Trophoblast cell (in vitro differentiated cells and primary cell): ENCODE measurements around the gene PNKP.

ENCODE experiments used
- DNase-seq, 2 donors: peaks; one replicate each; pipeline ENCODE4 v3.0.0-alpha.2; 2016
- H2AFZ ChIP-seq: 2 replicates; pipeline ENCODE4 v1.6.1; 2013; ENCODE audit warnings: low read length, moderate library complexity, mild to moderate bottlenecking; ENCODE audit not compliant: insufficient read depth, poor library complexity
- H2AK5ac ChIP-seq: 2 replicates; pipeline ENCODE4 v1.6.1; 2013; ENCODE audit warnings: mild to moderate bottlenecking, low read length
- H2BK120ac ChIP-seq: 2 replicates; pipeline ENCODE4 v1.6.1; 2013; ENCODE audit warnings: low read length, mild to moderate bottlenecking, moderate library complexity; ENCODE audit not compliant: insufficient read depth, poor library complexity
- H2BK12ac ChIP-seq: 2 replicates; pipeline ENCODE4 v1.6.1; 2013; ENCODE audit warnings: mild to moderate bottlenecking, low read length, moderate library complexity
- H2BK5ac ChIP-seq: 2 replicates; pipeline ENCODE4 v1.6.1; 2013; ENCODE audit warnings: low read length, low read depth, moderate library complexity, mild to moderate bottlenecking; ENCODE audit not compliant: poor library complexity
- H3K14ac ChIP-seq: 2 replicates; pipeline ENCODE4 v1.6.1; 2013; ENCODE audit warnings: mild to moderate bottlenecking, low read length
- H3K18ac ChIP-seq: 2 replicates; pipeline ENCODE4 v1.6.1; 2013; ENCODE audit warnings: mild to moderate bottlenecking, low read length
- H3K23ac ChIP-seq: 2 replicates; pipeline ENCODE4 v1.6.1; 2013; ENCODE audit warnings: low read length
- H3K27ac ChIP-seq: 2 replicates; pipeline ENCODE4 v1.5.1; 2013; ENCODE audit warnings: low read depth, mild to moderate bottlenecking, inconsistent platforms, low read length, moderate library complexity
- H3K27me3 ChIP-seq: 2 replicates; pipeline ENCODE4 v1.6.1; 2013; ENCODE audit warnings: inconsistent platforms, mild to moderate bottlenecking, low read length, moderate library complexity; ENCODE audit not compliant: insufficient read depth
- H3K36me3 ChIP-seq, 2 experiments: 1 replicate in 1 of 2; 2 replicates in 1 of 2; pipeline ENCODE4 v1.6.1; 2013; ENCODE audit warnings: low read length in 2 of 2, mild to moderate bottlenecking in 2 of 2, moderate library complexity in 1 of 2; ENCODE audit not compliant: insufficient read depth in 2 of 2, control insufficient read depth in 1 of 2
- H3K4ac ChIP-seq: 2 replicates; pipeline ENCODE4 v1.6.1; 2013; ENCODE audit warnings: low read depth, mild to moderate bottlenecking, low read length, moderate library complexity
- H3K4me1 ChIP-seq, 2 experiments: 1 replicate in 1 of 2; 2 replicates in 1 of 2; pipeline ENCODE4 v1.6.1; 2013; ENCODE audit warnings: low read length in 2 of 2, mild to moderate bottlenecking in 2 of 2, moderate library complexity in 1 of 2; ENCODE audit not compliant: insufficient read depth in 2 of 2, control insufficient read depth in 1 of 2
- H3K4me2 ChIP-seq: 2 replicates; pipeline ENCODE4 v1.6.1; 2013; ENCODE audit warnings: inconsistent platforms, mild to moderate bottlenecking, low read length, moderate library complexity
- H3K4me3 ChIP-seq: 2 replicates; pipeline ENCODE4 v1.5.1; 2013; ENCODE audit warnings: mild to moderate bottlenecking, low read depth, low read length, inconsistent platforms
- H3K79me1 ChIP-seq: one replicate; pipeline ENCODE4 v1.6.1; 2013; ENCODE audit warnings: low read length
- H3K79me2 ChIP-seq: 2 replicates; pipeline ENCODE4 v1.6.1; 2013; ENCODE audit warnings: low read length, mild to moderate bottlenecking; ENCODE audit not compliant: control insufficient read depth, insufficient read depth, poor library complexity
- H3K9ac ChIP-seq: 2 replicates; pipeline ENCODE4 v1.6.1; 2013; ENCODE audit warnings: mild to moderate bottlenecking, low read length
- H3K9me3 ChIP-seq: 2 replicates; pipeline ENCODE4 v1.6.1; 2013; ENCODE audit warnings: low read depth, mild to moderate bottlenecking, control low read depth, inconsistent platforms, low read length; ENCODE audit not compliant: insufficient read depth
- H4K12ac ChIP-seq: 2 replicates; pipeline ENCODE4 v1.6.1; 2013; ENCODE audit warnings: low read depth, mild to moderate bottlenecking, low read length, moderate library complexity
- H4K8ac ChIP-seq: 2 replicates; pipeline ENCODE4 v1.6.1; 2013; ENCODE audit warnings: low read depth, mild to moderate bottlenecking, low read length, moderate library complexity
- H4K91ac ChIP-seq: one replicate; pipeline ENCODE4 v1.6.1; 2013; ENCODE audit warnings: low read depth, mild to moderate bottlenecking, low read length, moderate library complexity
- WGBS: extraction: QIAGEN DNeasy Blood & Tissue Kit; methylation state at CpG from one replicate; pipeline ENCODE4 v1.1.7; 2013; ENCODE audit warnings: missing lambda C conversion rate; ENCODE audit not compliant: insufficient read length, insufficient coverage; ENCODE audit errors: extremely low coverage; 5-methylcytosine and 5-hydroxymethylcytosine counted together

The PNKP gene

DNA sequence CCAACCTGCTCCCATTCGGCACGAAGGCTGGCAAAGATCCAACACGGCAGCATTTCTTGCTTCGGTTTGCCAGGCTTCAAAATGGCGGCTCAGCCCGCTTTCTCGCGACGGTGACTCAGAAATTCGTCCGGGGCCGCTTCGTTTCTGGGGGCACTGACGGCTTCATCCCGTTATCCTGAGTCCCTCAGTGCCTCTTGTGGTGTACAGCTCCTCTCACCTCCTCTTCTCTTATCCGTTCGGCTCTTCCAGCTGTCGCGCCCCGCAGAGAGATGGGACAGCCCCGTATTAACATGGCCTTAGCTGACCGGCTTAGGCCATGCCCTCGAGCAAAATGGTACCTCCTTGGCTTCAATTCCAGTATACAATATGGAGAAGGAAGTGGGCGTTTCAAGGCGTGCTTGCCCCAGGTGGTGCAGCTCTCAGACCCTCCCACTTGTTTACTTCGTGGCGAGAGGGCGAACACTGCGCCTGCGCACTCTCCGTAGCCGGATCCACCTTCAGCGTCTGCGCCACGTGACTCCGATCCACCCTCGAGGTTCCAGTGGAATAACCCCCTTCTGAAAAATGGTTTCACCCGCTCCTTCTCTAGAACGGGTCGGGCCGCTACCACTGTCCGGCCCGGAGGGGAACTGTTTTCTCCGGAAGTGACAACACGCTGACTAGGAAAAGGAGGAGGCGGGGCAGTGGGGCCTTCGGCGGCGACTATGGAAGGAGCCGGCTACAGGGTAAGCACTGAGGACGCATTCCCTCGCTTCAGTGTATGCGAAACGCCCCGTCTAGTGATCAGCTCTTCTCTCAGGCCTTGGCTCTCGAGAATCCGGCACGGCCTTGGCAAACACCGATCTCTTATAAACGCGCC, 9.9 kb upstream of the PNKP start, which contains the start of the genes AKT1S1 and TBC1D17:
TSS of gene AKT1S1 (minus strand) at position 336 of the 859 bp plus-strand sequence. CDS start 4,060 bp downstream, outside the sequence.
TSS of gene TBC1D17 (plus strand) at position 683 of the 859 bp plus-strand sequence. CDS start at position 705, 22 bp downstream.
- Histone ChIP-seq H2AK5ac (peak within 1 kb of the TSS; percentile 83), H3K14ac (peak within 1 kb of the TSS; percentile 96), H3K79me1 (peaks cover 21% of the 10 kb centered on the region), H3K79me2 (peaks cover 20% of the 10 kb centered on the region), H3K4me2 (peak within 1 kb of the TSS; percentile 94), H3K18ac (peak within 1 kb of the TSS; percentile 88), H3K4ac (peak within 1 kb of the TSS; percentile 89), H3K27me3 (no peaks in the 10 kb centered on the region), H3K36me3 (peaks cover 41 to 42% of the 10 kb centered on the region in 2 experiments), H2BK12ac (no peak within 1 kb of the TSS), H3K23ac (no peak within 1 kb of the TSS), H4K91ac (peak within 1 kb of the TSS; percentile 95), H3K4me1 (peaks cover 6 to 12% of the 10 kb centered on the region in 2 experiments), H3K27ac (peak within 1 kb of the TSS; percentile 94), H2BK5ac (peak within 1 kb of the TSS; percentile 95), H3K4me3 (peak within 1 kb of the TSS; percentile 99), H2BK120ac (peak within 1 kb of the TSS; percentile 97), H2AFZ (peak within 1 kb of the TSS; percentile 82), H4K12ac (peak within 1 kb of the TSS; percentile 84), H3K9ac (peak within 1 kb of the TSS; percentile 92), H3K9me3 (no peaks in the 10 kb centered on the region), H4K8ac (peak within 1 kb of the TSS; percentile 98)
- no CpG with 5 or more reads among the region's 61 CpGs for WGBS
- peak; percentile 100 for DNase-seq

DNA sequence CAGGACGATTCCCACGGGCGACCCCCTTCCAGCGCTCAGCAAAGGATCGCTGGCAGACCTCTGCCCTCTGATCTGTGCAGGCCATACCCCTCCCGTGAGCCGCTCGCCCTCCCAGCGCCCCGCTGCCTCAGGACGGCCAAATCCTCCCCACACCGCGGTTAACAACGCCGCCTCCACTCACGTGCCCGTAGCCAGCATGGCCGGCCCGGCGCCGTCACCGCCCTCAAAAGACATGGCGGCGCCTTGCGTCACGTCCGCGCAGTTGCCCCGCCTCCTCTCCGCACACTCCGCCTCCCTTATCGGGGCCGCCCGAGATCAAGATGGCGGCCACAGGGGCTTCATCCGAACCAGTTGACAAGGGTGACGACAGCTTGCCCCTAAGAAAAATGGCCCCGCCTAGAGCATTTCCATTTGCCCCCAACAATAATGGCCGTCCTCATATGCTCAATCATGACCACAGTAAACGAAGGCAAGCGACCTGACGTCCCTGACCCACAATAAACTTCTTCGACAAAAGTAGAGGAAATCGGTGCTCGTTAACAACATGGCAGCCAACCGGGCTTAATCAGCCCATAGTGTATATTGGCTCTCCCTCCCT, 9.1 kb upstream of the PNKP start:
- peak overlapping the region; percentile 98 for H4K8ac ChIP-seq
- peak overlapping the region; percentile 88 for H3K18ac ChIP-seq
- H3K36me3 ChIP-seq, result peaks cover 39 to 42% of the 10 kb centered on the region in 2 experiments
- peak overlapping the region; percentile 92 for H3K9ac ChIP-seq
- no peak overlapping the region for H2BK12ac ChIP-seq
- no CpG with 5 or more reads among the region's 46 CpGs for whole genome bisulfite sequencing
- peaks cover 6 to 12% of the 10 kb centered on the region in 2 experiments for H3K4me1 ChIP-seq
- peak overlapping the region; percentile 97 for H2BK120ac ChIP-seq
- peak overlapping the region; percentile 94 for H4K91ac ChIP-seq
- H2AFZ ChIP-seq, result peak overlapping the region; percentile 71
- H2AK5ac ChIP-seq, result peak overlapping the region; percentile 83
- H4K12ac ChIP-seq, result peak overlapping the region; percentile 84
- peaks cover 21% of the 10 kb centered on the region for H3K79me1 ChIP-seq
- peaks cover 20% of the 10 kb centered on the region for H3K79me2 ChIP-seq
- peak overlapping the region; percentile 95 for H2BK5ac ChIP-seq
- H3K4ac ChIP-seq, result peak overlapping the region; percentile 89
- H3K4me3 ChIP-seq, result peak overlapping the region; percentile 99
- DNase-seq, result peak; percentile 99
- H3K9me3 ChIP-seq, result no peaks in the 10 kb centered on the region
- H3K14ac ChIP-seq, result peak overlapping the region; percentile 96
- H3K27me3 ChIP-seq, result no peaks in the 10 kb centered on the region
- peak overlapping the region; percentile 94 for H3K4me2 ChIP-seq
- H3K27ac ChIP-seq, result peak overlapping the region; percentile 92
- no peak overlapping the region for H3K23ac ChIP-seq

DNA sequence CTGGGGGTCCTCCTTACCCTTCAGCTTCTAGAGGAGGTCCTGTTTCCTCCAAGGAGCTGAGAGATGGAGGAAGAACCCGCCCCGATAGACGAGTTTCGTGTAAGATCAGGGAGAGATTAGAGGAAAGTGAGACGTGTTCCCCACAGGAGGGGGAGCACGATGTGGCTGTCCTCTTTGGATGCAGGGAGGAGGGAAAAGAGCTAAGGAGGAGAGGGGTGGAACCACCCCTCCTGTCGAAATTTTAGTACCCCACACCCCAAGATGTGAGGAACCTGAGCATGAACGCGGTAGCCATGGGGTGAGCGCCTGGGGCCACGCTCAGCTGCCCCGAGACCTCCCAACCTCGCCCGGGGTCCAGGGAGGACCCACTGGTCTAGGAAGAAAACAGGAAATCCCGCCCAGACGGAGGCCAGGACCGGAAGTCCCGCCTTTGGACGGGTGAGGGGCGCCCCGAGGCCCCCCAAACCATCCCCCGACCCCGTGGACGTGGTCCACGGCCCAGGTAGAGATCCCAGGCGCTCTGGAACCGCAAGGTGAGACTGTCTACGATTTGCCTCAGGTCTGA, 8.6 kb upstream of the PNKP start:
- Histone ChIP-seq H3K4me3 (peak overlapping the region; percentile 99), H2BK120ac (peak overlapping the region; percentile 97), H3K36me3 (peaks cover 38 to 42% of the 10 kb centered on the region in 2 experiments), H3K23ac (no peak overlapping the region), H2BK12ac (no peak overlapping the region), H3K79me1 (peaks cover 21% of the 10 kb centered on the region), H2AFZ (peak overlapping the region; percentile 71), H3K9me3 (no peaks in the 10 kb centered on the region), H4K8ac (peak overlapping the region; percentile 98), H2AK5ac (peak overlapping the region; percentile 83), H3K27me3 (no peaks in the 10 kb centered on the region), H3K14ac (peak overlapping the region; percentile 96), H3K9ac (peak overlapping the region; percentile 92), H3K4me1 (peaks cover 6 to 12% of the 10 kb centered on the region in 2 experiments), H3K4me2 (peak overlapping the region; percentile 94), H3K27ac (peak overlapping the region; percentile 92), H4K12ac (peak overlapping the region; percentile 84), H4K91ac (peak overlapping the region; percentile 94), H3K4ac (peak overlapping the region; percentile 66), H2BK5ac (peak overlapping the region; percentile 88), H3K79me2 (peaks cover 20% of the 10 kb centered on the region), H3K18ac (peak overlapping the region; percentile 88)
- peak in 1 of 2 donors; percentile 39 for DNase-seq
- no CpG with 5 or more reads among the region's 28 CpGs for WGBS

DNA sequence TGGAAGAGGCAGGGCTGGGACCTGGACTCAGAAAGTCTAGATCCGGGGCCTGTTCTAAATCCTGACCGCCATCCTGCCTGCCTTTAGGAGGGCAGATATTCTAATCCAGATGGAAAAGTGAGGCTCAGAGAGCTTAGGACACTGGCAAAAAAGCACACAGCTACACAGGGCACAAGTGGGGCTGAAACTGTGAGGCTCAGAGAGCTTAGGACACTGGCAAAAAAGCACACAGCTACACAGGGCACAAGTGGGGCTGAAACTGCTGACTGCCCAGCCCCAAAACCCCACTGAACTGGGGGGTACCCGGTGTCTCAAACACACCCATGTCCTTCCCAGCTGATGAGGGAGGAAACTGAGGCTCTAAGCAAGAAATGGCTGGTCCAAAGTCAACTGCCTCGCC, 7.8 kb upstream of the PNKP start:
- peak overlapping the region; percentile 66 for H3K4ac ChIP-seq
- WGBS, result no CpG with 5 or more reads among the region's 4 CpGs
- peaks cover 21% of the 10 kb centered on the region for H3K79me1 ChIP-seq
- peak overlapping the region; percentile 94 for H3K4me2 ChIP-seq
- peak overlapping the region; percentile 14 for H2AFZ ChIP-seq
- H4K8ac ChIP-seq, result peak overlapping the region; percentile 98
- H3K9me3 ChIP-seq, result no peaks in the 10 kb centered on the region
- peaks cover 20% of the 10 kb centered on the region for H3K79me2 ChIP-seq
- no peaks in the 10 kb centered on the region for H3K27me3 ChIP-seq
- H3K18ac ChIP-seq, result peak overlapping the region; percentile 38
- H4K12ac ChIP-seq, result peak overlapping the region; percentile 84
- H3K9ac ChIP-seq, result peak overlapping the region; percentile 4
- peak overlapping the region; percentile 82 for H2AK5ac ChIP-seq
- no peak overlapping the region for H2BK12ac ChIP-seq
- H3K36me3 ChIP-seq, result peaks cover 34 to 38% of the 10 kb centered on the region in 2 experiments
- H3K4me3 ChIP-seq, result peak overlapping the region; percentile 11
- peak overlapping the region; percentile 96 for H3K14ac ChIP-seq
- peak overlapping the region; percentile 97 for H2BK120ac ChIP-seq
- no peak overlapping the region for H3K23ac ChIP-seq
- peak overlapping the region; percentile 88 for H2BK5ac ChIP-seq
- DNase-seq, result no peak
- peak overlapping the region; percentile 94 for H4K91ac ChIP-seq
- H3K4me1 ChIP-seq, result peaks cover 10 to 20% of the 10 kb centered on the region in 2 experiments
- H3K27ac ChIP-seq, result no peak overlapping the region
